ENCODE measurements around the gene AQP3. TPM values are rescaled to one million over a fixed set of nuclear protein-coding genes. Genes with fewer than 3 reads are reported as not detected.

The AQP3 gene
- total and polyA plus RNA-seq, 2 of the 8 experiments (the other 6 are each of a cell fraction or from before 2014, with no cell fraction given), result 2.6 to 7.6 TPM

- Histone ChIP-seq H3K56ac (replicated peaks; ENCODE audit: insufficient read length, low read depth, low read length) (no peak overlapping the region), H2AK5ac (ENCODE audit: low read depth, low read length) (no peak overlapping the region), H2BK20ac (ENCODE audit: low read length) (no peak overlapping the region), H2BK12ac (ENCODE audit: low read depth, low read length) (no peak overlapping the region), H4K8ac (ENCODE audit: extremely low read depth, insufficient read depth, low read length) (no peak overlapping the region), H2BK15ac (ENCODE audit: low read length) (no peak overlapping the region), H3K23ac (ENCODE audit: insufficient read length) (no peak overlapping the region), H4K91ac (replicated peaks; ENCODE audit: insufficient read length, low read length) (no peak overlapping the region), H3K36me3 (ENCODE audit: control insufficient read depth in 2 of 4, insufficient read depth in 4 of 4, low read length in 3 of 4) (peaks cover 48 to 68% (median 58%) of the 10 kb centered on the region in 4 experiments), H3K9ac (replicated peaks in 1 of 4; ENCODE audit: extremely low read depth in 1 of 4, low read depth in 3 of 4, low read length in 3 of 4) (no peak overlapping the region), H3K23me2 (ENCODE audit: low read depth, low read length) (peaks cover 4% of the 10 kb centered on the region; the same call in 1 of the 2 replicates), H3K79me2 (ENCODE audit: control insufficient read depth in 1 of 2, insufficient read depth in 2 of 2, low read length in 2 of 2) (peaks cover 5 to 17% of the 10 kb centered on the region in 2 experiments), H4K5ac (ENCODE audit: insufficient read length, low read depth, low read length) (no peak overlapping the region), H3K18ac (ENCODE audit: extremely low read depth, low read length) (no peak overlapping the region), H3K4me2 (ENCODE audit: insufficient read depth in 1 of 2, low read depth in 2 of 2, low read length in 2 of 2) (no peak overlapping the region), H4K20me1 (replicated peaks in 1 of 2; ENCODE audit: control insufficient read depth in 1 of 2, insufficient read depth in 2 of 2, low read length in 2 of 2) (peaks cover 5 to 16% of the 10 kb centered on the region in 2 experiments), H3K4me1 (replicated peaks in 1 of 4; ENCODE audit: control insufficient read depth in 3 of 4, insufficient read depth in 4 of 4, low read length in 3 of 4) (peaks cover 0 to 2% (median 0%) of the 10 kb centered on the region in 4 experiments; a peak in 1 of 7 replicates), H2BK120ac (replicated peaks; ENCODE audit: low read depth, low read length) (no peak overlapping the region), H3K27me3 (replicated peaks in 1 of 4; ENCODE audit: control insufficient read depth in 3 of 4, extremely low read depth in 1 of 4, insufficient read depth in 3 of 4, low read length in 3 of 4) (no peaks in the 10 kb centered on the region), H3K79me1 (ENCODE audit: low read depth, low read length) (peaks cover 5% of the 10 kb centered on the region; the same call in 1 of the 2 replicates), H2BK5ac (ENCODE audit: low read depth, low read length) (no peak overlapping the region), H3K4me3 (ENCODE audit: extremely low read depth in 1 of 4, insufficient read depth in 2 of 4, low read depth in 3 of 4, low read length in 4 of 4) (no peak overlapping the region), H3K27ac (ENCODE audit: low read depth, low read length) (no peak overlapping the region), H3K9me3 (ENCODE audit: insufficient read depth in 2 of 2, low read depth in 1 of 2, low read length in 1 of 2) (no peaks in the 10 kb centered on the region), H3K4ac (replicated peaks; ENCODE audit: insufficient read length, low read depth, low read length) (no peak overlapping the region), H3K14ac (ENCODE audit: insufficient read length) (no peak overlapping the region), H2AFZ (ENCODE audit: low read length) (no peak overlapping the region)
- CTCF ChIA-PET (ENCODE audit: partially characterized antibody), result interaction anchor here (1.0 to 20.9 kb wide), 10 partner anchors 8 to 252 kb away, joined by 3 to 358 read pairs (median 16); partner anchors contain the start of genes AQP3 and AQP7
- DNase-seq (ENCODE audit: low read depth in 1 of 2, low spot score in 2 of 2) (no peak), FAIRE-seq (no peak)
- 89% methylated on average over 4 of the region's 4 CpGs; no CpG with 5 or more reads in 1 of the 2 experiments for whole genome bisulfite sequencing, 2 experiments (ENCODE audit: extremely low coverage in 1 of 2, insufficient coverage in 1 of 2, insufficient read length in 1 of 2, insufficient replicate concordance in 2 of 2, low coverage in 1 of 2, low lambda C conversion rate in 2 of 2, missing lambda C conversion rate in 1 of 2)
- TF ChIP-seq KDM1A (IDR thresholded peaks at IDR 0.05; ENCODE audit: borderline replicate concordance, low read length), result no peak
- TF ChIP-seq SAP30 (IDR thresholded peaks at IDR 0.05; ENCODE audit: insufficient read depth, insufficient replicate concordance, low read length), result no peak
- TF ChIP-seq TEAD4 (IDR thresholded peaks at IDR 0.05; ENCODE audit: low read depth, low read length), result no peak
- POLR2A ChIA-PET (ENCODE audit: partially characterized antibody), result interaction anchor here (3.7 kb wide), 1 partner anchor 11 kb away, joined by 19 read pairs; no protein-coding TSS in a partner anchor
Observed at GRCh38 chr9:33468215-33468730, 20.9 kb upstream of the AQP3 start.
